CD4-positive, alpha-beta T cell treated with Interleukin-17A for 4 hours (primary cell): ENCODE results near the gene ATAD3C.
"Not testable (repeated sequence)": the region's sequence is repeated elsewhere in the genome, so short reads cannot be mapped to it uniquely, and the experiment has no call there.

Experiments
- DNase-seq: peaks from one replicate; pipeline ENCODE4 v3.0.0-alpha.2; 2020; ENCODE audit warnings: mixed read lengths

Gene ATAD3C

GRCh38 chr1:1451696-1452364 is 2.3 kb downstream of the ATAD3C start:
- no peak for DNase-seq

GRCh38 chr1:1452365-1452739 is 2.9 kb downstream of the ATAD3C start:
- DNase-seq, result not testable (repeated sequence)

GRCh38 chr1:1452882-1453281 is 3.4 kb downstream of the ATAD3C start:
- no peak for DNase-seq

GRCh38 chr1:1454286-1455056 is 5.0 kb downstream of the ATAD3C start:
- not testable (repeated sequence) for DNase-seq

GRCh38 chr1:1455366-1455884 is 5.9 kb downstream of the ATAD3C start:
- DNase-seq, result no peak

GRCh38 chr1:1455934-1456333 is 6.4 kb downstream of the ATAD3C start:
- not testable (repeated sequence) for DNase-seq

GRCh38 chr1:1456683-1457255 is 7.3 kb downstream of the ATAD3C start:
- DNase-seq, result not testable (repeated sequence)

GRCh38 chr1:1459156-1459555 is 9.7 kb downstream of the ATAD3C start:
- DNase-seq, result not testable (repeated sequence)

GRCh38 chr1:1459711-1460110 is 10.2 kb downstream of the ATAD3C start:
- DNase-seq, result not testable (repeated sequence)

- DNase-seq, result no peak
These were observed 11.1 kb downstream of the ATAD3C start for GRCh38 chr1:1460540-1461130.

GRCh38 chr1:1461721-1462317 is 12.3 kb downstream of the ATAD3C start:
- DNase-seq, result no peak

- peak; percentile 26 for DNase-seq
These were observed 13.0 kb downstream of the ATAD3C start for GRCh38 chr1:1462318-1462966.

- no peak for DNase-seq
These were observed 13.8 kb downstream of the ATAD3C start for GRCh38 chr1:1463312-1463711.

- not testable (repeated sequence) for DNase-seq
These were observed 18.9 kb downstream of the ATAD3C start for GRCh38 chr1:1468196-1468985.

GRCh38 chr1:1470626-1471388 is 21.3 kb downstream of the ATAD3C start:
- DNase-seq, result peak; percentile 6

- DNase-seq, result peak; percentile 93
These were observed 22.0 kb downstream of the ATAD3C start, which contains the start of gene ATAD3B for GRCh38 chr1:1471389-1472052. ATAD3B (plus strand) TSS chr1:1471765; CDS start chr1:1471885, 120 bp downstream.

GRCh38 chr1:1472053-1472876 is 22.8 kb downstream of the ATAD3C start:
- not testable (repeated sequence) for DNase-seq

- not testable (repeated sequence) for DNase-seq
These were observed 26.5 kb downstream of the ATAD3C start for GRCh38 chr1:1476011-1476410.

- DNase-seq, result no peak
These were observed 27.7 kb downstream of the ATAD3C start for GRCh38 chr1:1477206-1477605.
